K562 (cell line): ENCODE results near the gene SUMF2. TPM values are rescaled to one million over a fixed set of nuclear protein-coding genes. Genes with fewer than 3 reads are reported as not detected.

Source experiments
- ADNP ChIP-seq: fragments of 200-800 bp; sonication (Bioruptor generic); IDR thresholded peaks from 2 replicates; pipeline ENCODE4 v1.6.1; 2016; ENCODE audit warnings: missing genetic modification characterization, missing compliant biosample characterization
- AFF1 ChIP-seq, 2 experiments: fragments of 450-650 bp; IDR thresholded peaks; 2 replicates each; pipeline ENCODE4 v1.6.1; 2018; ENCODE audit warnings: mild to moderate bottlenecking in 2 of 2, low read depth in 1 of 2; ENCODE audit not compliant: partially characterized antibody in 2 of 2
- BHLHE40 ChIP-seq: IDR thresholded peaks from 2 replicates; pipeline ENCODE4 v1.6.1; 2011; ENCODE audit warnings: low read length, improper control_type of control experiment
- EP300 ChIP-seq: IDR thresholded peaks from 2 replicates; pipeline ENCODE4 v1.6.1; 2012; ENCODE audit warnings: low read length, improper control_type of control experiment
- HNRNPK ChIP-seq: fragments of 200-400 bp; formaldehyde crosslinking; IDR thresholded peaks from one replicate; pipeline ENCODE4 v1.6.1; 2018; ENCODE audit warnings: mild to moderate bottlenecking, low read depth, low read length; ENCODE audit not compliant: poor library complexity, severe bottlenecking
- HSF4 ChIP-seq: fragments of 250-450 bp; sonication (Bioruptor Pico); IDR thresholded peaks from 2 replicates; pipeline ENCODE4 v2.1.2; 2022; ENCODE audit warnings: mild to moderate bottlenecking, moderate library complexity, borderline replicate concordance
- KLF1 ChIP-seq: fragments of 450-650 bp; IDR thresholded peaks from 2 replicates; pipeline ENCODE4 v1.6.1; 2016; ENCODE audit warnings: missing genetic modification characterization, missing compliant biosample characterization
- RBM25 ChIP-seq: fragments of 200-400 bp; formaldehyde crosslinking; IDR thresholded peaks from 2 replicates; pipeline ENCODE4 v1.6.1; 2018; ENCODE audit warnings: low read length, low read depth, moderate library complexity; ENCODE audit not compliant: severe bottlenecking
- RCOR1 ChIP-seq, 2 experiments: IDR thresholded peaks; 2 replicates each; pipeline ENCODE4 v1.6.1; 2012; ENCODE audit warnings: low read depth in 2 of 2, low read length in 2 of 2, borderline replicate concordance in 1 of 2, improper control_type of control experiment in 1 of 2
- USF2 ChIP-seq: sonication (generic); formaldehyde crosslinking; IDR thresholded peaks from 2 replicates; pipeline ENCODE4 v1.5.0; 2020; ENCODE audit warnings: missing genetic modification reagents
- ZFP91 ChIP-seq: sonication (generic); formaldehyde crosslinking; IDR thresholded peaks from 2 replicates; pipeline ENCODE4 v1.8.0; 2022; ENCODE audit warnings: mild to moderate bottlenecking, missing genetic modification reagents
- ZNF140 ChIP-seq: fragments of 250-450 bp; sonication (Bioruptor Pico); IDR thresholded peaks from 2 replicates; pipeline ENCODE4 v1.8.0; 2021; ENCODE audit warnings: moderate library complexity, mild to moderate bottlenecking, inconsistent platforms
- ZNF518B ChIP-seq: fragments of 250-450 bp; sonication (Bioruptor Pico); IDR thresholded peaks from 2 replicates; pipeline ENCODE4 v1.5.0; 2021; ENCODE audit warnings: mild to moderate bottlenecking, moderate library complexity
- ZNF551 ChIP-seq: fragments of 250-450 bp; sonication (Bioruptor Pico); IDR thresholded peaks from 2 replicates; pipeline ENCODE4 v1.5.0; 2021; ENCODE audit warnings: mild to moderate bottlenecking, moderate library complexity
- ZNF644 ChIP-seq: fragments of 200-800 bp; sonication (Bioruptor generic); IDR thresholded peaks from 2 replicates; pipeline ENCODE4 v1.6.1; 2016; ENCODE audit warnings: low read depth, missing genetic modification characterization, missing compliant biosample characterization
- ZNF655 ChIP-seq: fragments of 250-450 bp; sonication (Bioruptor Pico); IDR thresholded peaks from 2 replicates; pipeline ENCODE4 v1.5.0; 2021
- ZNF764 ChIP-seq: fragments of 250-450 bp; sonication (Bioruptor Pico); IDR thresholded peaks from 2 replicates; pipeline ENCODE4 v1.4.0; 2020; ENCODE audit warnings: low read depth, mild to moderate bottlenecking, moderate library complexity
- polyA plus RNA-seq, 8 experiments: library from polyadenylated mRNA; depleted of rRNA in 4 of 8; stranded (reverse) in 5 of 8; unstranded in 3 of 8; fragments of >200 nt; fragmentation: Nextera tagmentation in 2 of 8; fragmentation: Illumina TruSeq in 1 of 8; extraction: Ambion mirVana in 2 of 8; extraction: Trizol in 1 of 8; gene quantifications; 2 replicates each; pipeline versions ENCODE4 v1.2.1 to v1.2.3, GENCODE V29; 2011 to 2014; ENCODE audit warnings: inconsistent platforms in 1 of 8, missing spikeins in 1 of 8
- total RNA-seq, 7 experiments: library from RNA; depleted of rRNA in 6 of 7; stranded (reverse); fragments of >200 nt in 6 of 7; fragmentation: Illumina TruSeq in 2 of 7; extraction: Trizol in 2 of 7; gene quantifications; 2 replicates each; pipeline versions ENCODE4 v1.2.1 to v1.2.3, GENCODE V29; 2011 to 2021; ENCODE audit warnings: low replicate concordance in 1 of 7

The SUMF2 gene
- total and polyA plus RNA-seq, 9 of the 15 experiments (the other 6 are each of a cell fraction or from before 2014, with no cell fraction given) = 39.0 to 113 (median 67.7) TPM

- no peak for TF ChIP-seq ZNF764 (CRISPR knock-in tag)
- TF ChIP-seq HSF4 = no peak
- TF ChIP-seq RBM25 = no peak
- no peak for TF ChIP-seq ADNP
- no peak for TF ChIP-seq BHLHE40
- TF ChIP-seq ZNF655 (CRISPR knock-in tag) = no peak
- no peak for TF ChIP-seq ZNF140 (CRISPR knock-in tag)
- no peak for TF ChIP-seq ZNF644 (tag)
- 0 out of 4 replicates have a peak, but pooled peaks of 1 of the 2 experiments have one; percentile 55 for TF ChIP-seq RCOR1 (IDR thresholded peaks at IDR 0.05; ENCODE audit: borderline replicate concordance in 1 of 2, low read depth in 2 of 2, low read length in 2 of 2)
- TF ChIP-seq AFF1 (IDR thresholded peaks at IDR 0.05; ENCODE audit: low read depth in 1 of 2, partially characterized antibody in 2 of 2) = no peak
- no peak for TF ChIP-seq USF2
- TF ChIP-seq HNRNPK = no peak
- no peak for TF ChIP-seq ZFP91 (CRISPR knock-in tag)
- no peak for TF ChIP-seq ZNF551 (CRISPR knock-in tag)
- TF ChIP-seq KLF1 (tag) = no peak
- no peak for TF ChIP-seq ZNF518B (CRISPR knock-in tag)
- TF ChIP-seq EP300 = peak; percentile 55; the same call in 1 of the 2 replicates
Measured at GRCh38 chr7:56062382-56062781, 1.7 kb upstream of the SUMF2 start (continued).
